Suprapubic skin (tissue), 4 donors: ENCODE data around the gene THRAP3. TPM values are rescaled to one million over a fixed set of nuclear protein-coding genes. Genes with fewer than 3 reads are reported as not detected.

ENCODE experiments used
- DNase-seq, 2 donors: peaks; one replicate each; pipeline ENCODE4 v3.0.0-alpha.2; 2019; ENCODE audit warnings: low spot score in 2 of 2
- H3K27ac ChIP-seq: fragments of 200-600 bp; sonication (generic); one replicate; pipeline ENCODE4 v1.5.1; 2019
- H3K27me3 ChIP-seq: fragments of 200-600 bp; sonication (generic); one replicate; pipeline ENCODE4 v1.5.1; 2019
- H3K36me3 ChIP-seq: fragments of 200-600 bp; sonication (generic); one replicate; pipeline ENCODE4 v1.5.1; 2019
- H3K4me1 ChIP-seq: fragments of 200-600 bp; sonication (generic); one replicate; pipeline ENCODE4 v1.5.1; 2019
- H3K4me3 ChIP-seq: fragments of 200-600 bp; sonication (generic); one replicate; pipeline ENCODE4 v1.5.1; 2019; ENCODE audit warnings: mild to moderate bottlenecking
- H3K9me3 ChIP-seq: fragments of 200-600 bp; sonication (generic); one replicate; pipeline ENCODE4 v1.5.1; 2019
- CTCF ChIP-seq, 2 donors: fragments of 200-600 bp in 1 of 2; fragments of 450-650 bp in 1 of 2; sonication (generic) in 1 of 2; IDR thresholded peaks; one replicate each; pipeline ENCODE4 v1.5.1; 2016 to 2019; ENCODE audit warnings: antibody characterized with exemption in 2 of 2, mild to moderate bottlenecking in 1 of 2, moderate library complexity in 1 of 2
- EP300 ChIP-seq: sonication (generic); formaldehyde crosslinking; IDR thresholded peaks from one replicate; pipeline ENCODE4 v1.6.1; 2017; ENCODE audit warnings: antibody characterized with exemption
- POLR2A ChIP-seq, 2 donors: fragments of 450-650 bp; IDR thresholded peaks; one replicate each; pipeline ENCODE4 v1.6.1; 2017; ENCODE audit warnings: antibody characterized with exemption in 2 of 2, mild to moderate bottlenecking in 2 of 2, moderate library complexity in 2 of 2
- POLR2AphosphoS5 ChIP-seq, 3 donors: sonication (generic); formaldehyde crosslinking; IDR thresholded peaks; one replicate each; pipeline ENCODE4 v1.6.1; 2017; ENCODE audit warnings: antibody characterized with exemption in 3 of 3
- WGBS: methylation state at CpG from one replicate; pipeline ENCODE4 v1.1.5; 2018; 5-methylcytosine and 5-hydroxymethylcytosine counted together
- total RNA-seq, 4 donors: library from RNA; depleted of rRNA; stranded (reverse); fragments of >200 nt; gene quantifications; one replicate each; pipeline ENCODE4 v1.1.0, GENCODE V29; 2016

The THRAP3 gene
- total RNA-seq, 4 donors from 2014 or later, result 73.3 to 93.3 (median 78.2) TPM

GRCh38 chr1:36349241-36349671, 125.0 kb downstream of the THRAP3 start:
- H3K4me1 ChIP-seq, result peaks cover 38% of the 10 kb centered on the region
- DNase-seq, result no peak
- H3K9me3 ChIP-seq, result no peaks in the 10 kb centered on the region
- H3K4me3 ChIP-seq, result no peak overlapping the region
- H3K27ac ChIP-seq, result peak overlapping the region; percentile 87
- H3K27me3 ChIP-seq, result no peaks in the 10 kb centered on the region
- WGBS, result 42% methylated on average over 5 of the region's 7 CpGs
- H3K36me3 ChIP-seq, result peaks cover 56% of the 10 kb centered on the region
- no peak for TF ChIP-seq POLR2AphosphoS5 (IDR thresholded peaks at IDR 0.05)
- TF ChIP-seq CTCF (IDR thresholded peaks at IDR 0.05), result no peak
- TF ChIP-seq POLR2A (IDR thresholded peaks at IDR 0.05), result no peak
- TF ChIP-seq EP300, result no peak

- TF ChIP-seq EP300, result no peak
- TF ChIP-seq CTCF (IDR thresholded peaks at IDR 0.05), result no peak
- no peak for TF ChIP-seq POLR2A (IDR thresholded peaks at IDR 0.05)
- no peak for TF ChIP-seq POLR2AphosphoS5 (IDR thresholded peaks at IDR 0.05)
- Histone ChIP-seq H3K4me3 (no peak overlapping the region), H3K4me1 (peaks cover 38% of the 10 kb centered on the region), H3K27me3 (no peaks in the 10 kb centered on the region), H3K27ac (peak overlapping the region; percentile 87), H3K9me3 (no peaks in the 10 kb centered on the region), H3K36me3 (peaks cover 57% of the 10 kb centered on the region)
- WGBS, result 38% methylated on average over 9 of the region's 16 CpGs
- no peak for DNase-seq
Observed at GRCh38 chr1:36349839-36350238, 125.6 kb downstream of the THRAP3 start.

DNA sequence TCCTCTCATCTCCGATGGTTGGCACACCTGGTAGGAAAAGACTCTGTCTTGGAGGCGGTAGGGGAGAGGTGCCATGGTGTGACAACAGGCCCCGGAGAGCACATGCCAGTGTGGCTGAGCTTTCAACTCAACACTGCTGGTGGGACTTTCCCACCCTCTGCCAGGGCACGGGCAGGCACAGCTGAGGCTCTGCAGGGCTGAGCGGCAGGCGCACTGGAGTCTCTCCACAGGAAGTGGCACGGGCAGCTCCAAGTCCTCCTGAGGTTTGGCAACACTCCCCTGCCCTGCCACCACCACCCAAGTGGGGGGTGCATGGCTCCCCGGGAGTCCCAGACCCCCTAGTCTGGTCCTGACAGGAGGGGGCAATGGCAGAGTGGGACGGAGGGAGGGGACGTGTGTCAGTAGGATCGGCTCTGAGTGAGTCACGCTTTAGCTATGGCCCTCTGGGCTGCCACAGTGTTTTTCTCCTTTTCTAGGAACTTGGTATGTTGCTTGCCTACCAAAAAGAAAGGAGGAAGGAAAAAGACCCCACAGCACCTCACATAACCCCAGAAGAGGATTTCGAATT, 126.5 kb downstream of the THRAP3 start:
- TF ChIP-seq EP300 (no peak), POLR2AphosphoS5 (IDR thresholded peaks at IDR 0.05) (no peak), CTCF (IDR thresholded peaks at IDR 0.05) (no peak), POLR2A (IDR thresholded peaks at IDR 0.05) (no peak)
- DNase-seq, result no peak
- Histone ChIP-seq H3K4me3 (peak overlapping the region; percentile 15), H3K27ac (peak overlapping the region; percentile 87), H3K9me3 (no peaks in the 10 kb centered on the region), H3K36me3 (peaks cover 57% of the 10 kb centered on the region), H3K27me3 (no peaks in the 10 kb centered on the region), H3K4me1 (peaks cover 38% of the 10 kb centered on the region)
- 14% methylated on average over 8 of the region's 13 CpGs for WGBS

DNA sequence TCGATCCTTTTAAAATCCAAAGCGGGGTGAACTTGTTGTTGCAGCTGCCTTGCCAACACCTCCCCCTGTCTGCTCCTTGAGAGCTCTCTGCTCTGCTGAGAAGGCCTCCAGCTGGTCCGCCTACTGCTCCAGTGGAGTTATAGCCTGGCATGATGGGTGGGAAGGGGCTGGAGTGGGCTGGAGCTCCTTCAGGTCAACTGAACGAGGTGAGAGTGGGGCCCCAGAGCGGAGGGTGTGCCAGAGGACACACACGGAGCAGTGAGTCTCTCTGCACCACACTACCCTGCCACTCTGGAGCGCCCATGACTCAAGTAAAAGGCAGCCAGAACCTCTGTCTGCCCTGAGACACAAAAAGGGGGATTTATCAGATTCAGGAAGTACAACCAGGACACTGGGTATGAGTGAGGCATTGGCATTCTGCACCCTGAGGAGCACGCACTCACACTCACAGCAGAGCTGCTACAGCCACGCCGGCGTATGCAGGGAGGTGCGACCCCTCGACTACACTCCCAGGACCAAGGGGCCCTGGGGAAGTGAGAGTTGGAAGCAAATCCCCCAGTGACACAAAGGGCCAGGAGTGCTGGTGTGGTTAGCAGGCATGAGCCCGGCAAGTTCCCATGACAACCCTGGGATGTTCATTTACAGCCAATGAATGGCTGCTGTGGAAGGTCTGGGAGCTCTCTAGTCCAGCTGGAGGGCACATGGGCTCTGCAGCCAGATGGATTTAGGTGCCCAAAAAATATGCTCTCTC, 127.2 kb downstream of the THRAP3 start:
- Histone ChIP-seq H3K9me3 (no peaks in the 10 kb centered on the region), H3K4me3 (peak overlapping the region; percentile 15), H3K27me3 (no peaks in the 10 kb centered on the region), H3K27ac (peak overlapping the region; percentile 87), H3K4me1 (peaks cover 38% of the 10 kb centered on the region), H3K36me3 (peaks cover 57% of the 10 kb centered on the region)
- TF ChIP-seq EP300, result no peak
- no peak for TF ChIP-seq CTCF (IDR thresholded peaks at IDR 0.05)
- TF ChIP-seq POLR2A (IDR thresholded peaks at IDR 0.05), result no peak
- no peak for TF ChIP-seq POLR2AphosphoS5 (IDR thresholded peaks at IDR 0.05)
- WGBS, result 58% methylated on average over 13 of the region's 14 CpGs
- DNase-seq, result no peak

DNA sequence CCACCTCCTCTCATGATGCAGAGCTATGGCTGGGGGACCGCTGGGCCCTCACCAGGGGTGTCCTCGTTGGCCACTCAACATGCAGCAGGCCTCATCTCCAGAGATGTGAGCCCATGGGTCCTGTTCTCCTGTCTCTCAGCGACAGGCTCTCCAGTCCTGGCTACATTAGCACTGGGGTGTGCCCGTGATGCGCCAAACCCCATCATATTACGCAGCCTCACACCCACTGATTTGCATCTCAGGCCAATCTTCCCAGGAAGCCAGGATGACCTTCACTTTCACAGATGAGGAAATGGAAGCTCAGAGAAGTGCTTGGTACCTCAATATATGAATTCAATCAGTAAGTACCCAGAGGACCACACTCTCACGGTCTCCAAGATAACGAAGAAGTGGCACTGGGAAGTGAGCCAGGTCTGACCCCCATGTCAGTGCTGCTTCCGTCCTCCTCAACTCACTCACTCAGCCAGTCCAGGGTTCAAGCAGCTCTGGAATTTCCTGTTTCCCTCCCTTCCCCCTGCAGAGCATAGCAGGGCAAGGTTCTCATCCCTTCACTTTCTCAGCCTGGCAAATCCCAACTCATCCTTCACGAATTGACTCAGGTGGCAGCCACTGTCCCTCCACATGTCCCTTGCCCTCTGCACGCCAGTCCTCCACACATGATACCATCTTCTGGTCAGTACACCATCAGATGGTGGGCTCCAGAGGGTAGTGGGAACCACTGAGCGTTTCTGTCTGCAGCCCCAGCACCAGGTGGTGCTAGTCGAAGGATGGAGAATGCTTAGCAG, 128.1 kb downstream of the THRAP3 start:
- DNase-seq, result no peak
- Histone ChIP-seq H3K27ac (peak overlapping the region; percentile 87), H3K36me3 (peaks cover 54% of the 10 kb centered on the region), H3K4me3 (no peak overlapping the region), H3K9me3 (no peaks in the 10 kb centered on the region), H3K27me3 (no peaks in the 10 kb centered on the region), H3K4me1 (peaks cover 38% of the 10 kb centered on the region)
- 80% methylated on average over 13 of the region's 13 CpGs for WGBS
- TF ChIP-seq POLR2AphosphoS5 (IDR thresholded peaks at IDR 0.05), result no peak
- TF ChIP-seq EP300, result no peak
- TF ChIP-seq CTCF (IDR thresholded peaks at IDR 0.05), result no peak
- TF ChIP-seq POLR2A (IDR thresholded peaks at IDR 0.05), result no peak
